Suppressor macrophage (primary cell): ENCODE results near the gene SSBP2.
"Not testable (repeated sequence)": the region's sequence is repeated elsewhere in the genome, so short reads cannot be mapped to it uniquely, and the experiment has no call there.

Experiments used
- DNase-seq, 4 experiments: peaks; one replicate each; pipeline ENCODE4 v3.0.0-alpha.2; 2020 to 2022

Gene SSBP2

DNA sequence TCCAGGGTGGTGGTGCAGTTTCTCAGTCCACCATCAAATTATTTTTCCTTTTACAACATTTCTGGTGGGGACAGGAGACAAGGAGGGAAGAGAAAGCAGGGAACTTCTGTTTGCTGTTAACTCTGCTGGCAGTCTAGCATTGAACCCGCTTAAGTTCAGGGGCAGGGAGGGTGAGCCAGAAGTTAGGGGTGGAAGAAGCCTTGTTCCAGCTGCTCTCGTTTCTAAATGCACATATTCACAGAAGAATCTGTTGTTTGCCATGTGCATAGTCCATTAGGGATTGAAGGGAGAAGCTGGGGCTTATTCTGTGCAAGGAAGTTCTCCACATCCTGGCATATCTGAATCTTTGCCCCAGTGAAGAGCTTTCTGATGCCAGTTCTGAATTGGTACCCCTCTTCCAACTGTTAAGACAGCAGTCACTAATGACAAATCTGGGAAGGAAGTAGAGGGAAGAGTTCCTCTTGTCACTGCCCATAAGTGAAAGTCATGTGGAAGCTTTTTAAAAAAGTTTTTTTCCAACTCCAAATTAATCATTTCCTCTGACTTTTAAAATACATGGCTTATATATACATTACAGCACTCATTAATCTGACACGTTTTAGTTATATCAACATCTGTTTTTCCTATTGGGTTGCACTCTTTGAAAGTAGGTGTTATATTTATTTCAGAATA, 324.4 kb downstream of the SSBP2 start:
- peak; percentile 3 to 52 (median 34) for DNase-seq

DNA sequence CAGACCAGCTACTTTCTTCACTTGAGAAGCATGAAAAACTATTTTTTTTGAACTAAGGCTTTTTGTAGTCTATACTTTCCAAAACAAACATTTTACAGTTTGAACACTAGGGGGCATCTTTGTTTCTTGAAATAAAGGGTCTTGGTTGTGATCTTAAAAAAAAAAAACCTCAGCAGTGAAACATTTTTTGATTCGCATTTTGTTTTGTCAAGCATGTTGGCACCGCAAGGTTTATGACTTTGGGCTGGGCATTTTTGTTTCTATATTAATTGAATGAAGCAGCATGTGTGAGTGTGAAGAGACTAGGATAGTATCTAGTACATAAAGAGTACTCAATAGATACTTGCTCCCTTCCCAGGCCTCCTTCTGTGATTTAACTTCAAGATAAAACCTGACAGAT, 325.3 kb downstream of the SSBP2 start:
- DNase-seq: peak in 3 of 4 experiments; percentile 26 to 72 (median 55)

- no peak for DNase-seq
Observed at GRCh38 chr5:81424728-81425127, 326.2 kb downstream of the SSBP2 start.

- peak; percentile 5 to 39 (median 20) for DNase-seq
Observed at GRCh38 chr5:81422671-81423070, 328.2 kb downstream of the SSBP2 start.

- DNase-seq: peak; percentile 47 to 79 (median 69)
Observed at GRCh38 chr5:81420039-81420667, 330.7 kb downstream of the SSBP2 start.

DNA sequence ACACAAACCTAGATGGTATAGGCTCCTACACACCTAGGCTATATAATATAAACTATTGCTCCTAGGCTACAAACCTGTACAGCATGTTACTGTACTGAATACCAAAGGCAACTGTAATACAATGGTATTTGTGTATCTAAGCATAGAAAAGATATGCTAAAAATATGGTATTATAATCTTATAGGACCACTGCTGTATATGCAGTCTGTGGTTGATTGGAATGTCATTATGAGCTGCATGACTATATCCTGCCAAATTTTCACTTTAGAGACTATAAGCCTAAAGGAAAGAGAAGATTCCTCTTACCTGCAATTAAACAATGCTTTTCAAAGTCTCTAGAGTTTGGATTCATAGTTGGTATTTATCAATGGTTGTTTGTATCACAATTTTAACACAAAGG, 332.3 kb downstream of the SSBP2 start:
- DNase-seq: no peak

GRCh38 chr5:81417052-81417451, 333.8 kb downstream of the SSBP2 start:
- DNase-seq: no peak

DNA sequence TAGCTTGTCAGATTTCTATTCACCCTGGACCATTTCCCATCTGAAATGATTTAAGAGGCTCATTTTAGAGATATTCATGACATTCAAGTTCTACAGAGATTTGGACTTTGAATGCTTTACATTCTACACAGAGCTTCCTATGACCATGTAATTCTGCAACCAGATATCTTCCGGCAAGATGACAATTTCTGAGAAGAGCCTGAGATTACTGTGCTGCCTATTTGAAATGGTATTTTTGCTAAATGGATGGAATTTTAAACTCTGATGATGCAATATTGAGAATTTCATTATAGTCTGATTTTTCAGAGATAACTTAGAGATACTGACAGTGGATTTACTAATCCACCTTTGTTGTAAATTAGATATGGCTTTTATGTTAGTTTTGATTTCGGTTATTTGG, 341.0 kb downstream of the SSBP2 start:
- DNase-seq: no peak

DNA sequence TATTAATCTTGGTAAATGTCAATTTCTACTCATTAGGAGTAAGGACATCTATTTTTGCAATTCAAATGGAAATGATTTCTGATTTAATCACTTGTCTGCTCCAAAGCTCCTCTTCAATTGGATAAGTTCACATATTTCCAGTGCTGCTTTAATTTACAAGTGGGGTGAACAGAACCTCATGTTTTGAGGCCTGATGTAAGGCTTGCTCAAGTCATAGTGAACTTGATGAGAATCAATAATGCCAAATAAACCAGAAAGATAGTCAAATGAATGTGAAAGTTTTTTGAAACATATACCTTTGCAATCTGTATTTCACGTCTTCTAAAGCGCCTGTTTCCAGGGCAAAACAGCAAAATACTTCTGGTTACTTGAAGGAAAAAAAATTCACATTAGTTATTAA, 341.5 kb downstream of the SSBP2 start:
- DNase-seq: no peak

DNA sequence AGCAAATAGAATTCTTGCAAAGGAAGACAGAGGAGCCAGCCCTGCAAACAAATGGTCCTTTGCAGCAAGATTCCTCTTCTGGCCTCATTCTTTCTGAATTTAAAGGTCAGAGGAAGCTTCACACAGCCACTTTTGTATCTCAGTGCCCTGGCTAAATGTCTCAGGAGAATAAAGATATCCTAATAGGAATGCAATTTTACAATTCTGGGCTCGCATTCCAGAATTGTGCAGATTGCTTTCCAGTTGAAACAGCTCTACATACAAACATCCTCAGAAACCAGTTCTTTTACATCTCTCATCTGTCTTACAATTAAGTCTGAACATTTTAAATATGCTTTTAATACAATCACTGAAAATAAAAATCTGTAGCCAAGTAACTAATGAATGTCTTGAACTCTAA, 342.4 kb downstream of the SSBP2 start:
- DNase-seq: no peak

GRCh38 chr5:81407811-81408210, 343.1 kb downstream of the SSBP2 start:
- DNase-seq: not testable (repeated sequence)

- DNase-seq: no peak
Observed at GRCh38 chr5:81405126-81405891, 345.6 kb downstream of the SSBP2 start.

- no peak for DNase-seq
Observed at GRCh38 chr5:81402192-81402930, 348.5 kb downstream of the SSBP2 start.

DNA sequence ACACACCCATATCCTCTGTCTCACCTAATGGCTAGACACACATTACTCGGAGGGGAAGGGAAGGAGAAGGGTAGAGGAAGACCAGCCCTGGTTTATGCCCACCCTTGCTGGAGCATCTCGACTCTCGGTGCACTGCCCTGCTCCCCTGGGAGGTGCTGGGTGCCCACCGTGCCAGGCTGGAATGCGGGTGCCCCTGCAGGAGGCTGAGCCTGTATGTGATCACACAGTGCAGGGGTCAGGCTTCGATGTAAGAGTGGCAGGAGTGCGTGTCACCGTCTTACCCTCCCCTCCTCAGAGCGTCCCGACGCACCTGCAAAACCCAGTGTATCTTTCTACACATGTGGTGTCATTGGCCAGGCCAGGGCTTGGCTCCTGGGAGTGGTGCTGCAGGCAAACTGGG, 349.6 kb downstream of the SSBP2 start:
- DNase-seq: no peak

GRCh38 chr5:81400375-81400774, 350.5 kb downstream of the SSBP2 start:
- peak in 3 of 4 experiments; percentile 16 to 47 (median 35) for DNase-seq

DNA sequence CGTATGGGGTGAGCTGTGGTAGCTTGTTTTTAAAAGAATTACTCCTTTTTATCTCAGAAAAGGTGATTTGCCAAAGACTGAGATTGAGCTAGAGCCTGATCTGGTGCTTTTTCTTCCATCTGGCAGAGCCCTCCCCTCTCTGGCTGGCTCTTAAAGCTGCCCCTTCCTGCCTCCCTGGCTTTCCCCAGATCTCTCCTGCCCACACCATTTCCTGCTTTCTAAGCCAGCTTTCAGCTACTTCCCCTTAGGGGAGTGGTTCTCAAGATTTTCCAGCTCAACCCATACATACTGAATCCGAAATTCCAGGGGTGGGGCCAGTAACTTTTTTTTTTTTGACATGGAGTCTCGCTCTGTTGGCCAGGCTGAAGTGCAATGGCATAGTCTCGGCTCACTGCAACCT, 352.2 kb downstream of the SSBP2 start:
- DNase-seq: peak; percentile 27 to 72 (median 62)

DNA sequence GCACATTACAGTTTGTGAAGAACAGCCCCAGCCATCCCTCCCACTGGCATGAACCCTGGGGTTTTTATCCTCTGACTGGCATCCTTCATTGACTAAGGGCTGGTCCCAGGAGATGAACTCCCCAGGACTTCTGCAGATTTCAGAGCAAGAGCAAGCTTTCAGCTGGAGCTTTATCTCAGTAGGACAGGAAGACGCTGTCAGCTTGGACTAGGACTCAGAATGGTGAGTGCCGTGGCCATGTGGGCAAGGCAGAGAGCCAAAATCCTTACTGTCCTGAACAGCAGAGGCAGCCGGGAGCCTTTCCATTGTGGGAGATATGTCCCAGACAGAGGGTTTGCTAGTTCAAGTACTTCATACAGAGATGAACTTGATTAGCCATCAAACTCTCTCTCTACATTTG, 353.7 kb downstream of the SSBP2 start:
- DNase-seq: no peak

GRCh38 chr5:81395262-81395661, 355.6 kb downstream of the SSBP2 start:
- no peak for DNase-seq

DNA sequence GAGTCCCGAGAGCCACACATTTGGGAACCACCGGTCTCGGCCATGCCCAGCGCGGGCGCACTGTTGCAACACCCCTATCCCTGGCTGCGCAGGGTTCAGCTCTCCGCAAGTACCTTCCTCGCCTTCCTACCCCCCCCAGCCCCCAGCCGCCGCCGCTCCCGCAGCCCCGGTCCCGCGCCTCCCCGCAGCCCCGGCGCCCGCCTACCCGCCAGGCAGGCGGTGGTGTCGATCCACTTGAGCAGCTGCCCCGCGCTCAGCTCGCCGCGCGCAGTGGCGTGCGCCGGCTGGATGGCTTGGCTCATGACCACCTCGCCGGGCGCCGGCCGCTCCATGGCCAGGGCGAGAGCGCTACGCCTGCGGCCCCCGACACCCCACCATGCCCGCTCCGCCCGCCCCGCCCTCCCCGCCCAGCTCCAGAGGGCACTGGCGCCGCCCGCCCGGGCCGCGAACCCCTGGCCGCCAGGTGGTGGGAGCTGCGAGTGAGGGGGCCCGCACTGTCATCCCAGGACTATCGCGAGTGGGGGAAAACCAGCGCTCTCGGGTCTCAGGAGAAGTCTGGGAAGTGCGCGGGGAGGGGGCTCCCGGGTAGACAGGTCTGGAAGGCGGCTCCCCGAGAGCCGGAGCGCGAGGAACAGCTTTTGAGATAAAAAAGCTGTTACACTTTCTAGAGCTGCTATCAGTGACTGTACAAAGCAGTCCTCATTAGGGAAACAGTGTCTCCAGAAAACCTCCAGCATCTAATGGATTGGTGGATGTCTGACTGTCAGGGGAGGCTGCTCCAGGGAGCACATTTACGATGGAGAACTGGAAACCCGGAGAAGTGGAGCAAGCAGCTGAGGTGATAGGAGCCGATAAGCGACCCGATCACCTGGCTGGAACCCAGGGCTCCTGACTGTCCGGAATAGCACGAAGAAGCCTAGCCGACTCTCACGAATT, 356.8 kb downstream of the SSBP2 start, which contains the start of gene ACOT12:
Gene ACOT12 (minus strand): TSS at position 352 of the 936 bp plus-strand sequence. CDS start 20 bp downstream, at position 332.
- peak in 2 of 4 experiments; percentile 33 to 55 for DNase-seq

- DNase-seq: no peak
Observed at GRCh38 chr5:81393430-81393782, 357.5 kb downstream of the SSBP2 start.

DNA sequence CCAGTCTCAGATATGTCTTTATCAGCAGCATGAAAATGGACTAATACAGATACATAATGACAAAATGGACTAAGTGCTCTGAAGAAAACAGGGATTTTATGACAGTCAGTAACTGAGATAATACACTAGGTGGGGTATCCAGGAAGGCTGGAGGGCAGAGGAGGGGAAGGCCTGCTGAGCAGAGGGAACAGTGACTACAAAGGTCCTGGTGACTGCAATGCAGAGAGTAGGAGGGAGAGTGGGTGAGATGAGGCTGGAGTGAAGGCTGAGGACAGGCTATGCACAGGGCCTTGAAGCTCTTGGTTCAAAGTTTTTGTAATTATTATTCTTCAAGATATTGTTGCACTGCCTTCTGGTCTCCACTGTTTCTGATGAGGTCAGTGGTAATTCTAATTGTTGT, 361.9 kb downstream of the SSBP2 start:
- peak in 3 of 4 experiments; percentile 41 to 60 (median 44) for DNase-seq

DNA sequence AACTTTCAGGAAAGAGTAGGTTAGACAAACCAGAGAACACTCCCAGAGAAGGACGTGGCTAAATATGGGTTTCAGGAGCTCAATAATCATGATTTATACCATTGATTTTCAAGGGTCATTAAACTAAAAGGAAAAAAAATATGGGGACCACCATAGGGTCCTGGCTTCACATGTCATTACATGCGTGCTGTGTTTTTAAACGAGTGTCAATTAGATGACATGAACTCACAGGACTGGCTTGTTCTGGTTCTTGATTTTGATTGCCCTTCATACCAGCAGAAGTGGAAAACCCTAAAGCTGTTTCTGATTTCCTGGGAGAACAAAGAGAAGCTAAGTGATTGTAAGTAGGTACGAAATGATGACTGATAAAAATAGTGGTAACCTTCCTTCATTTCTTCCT, 362.7 kb downstream of the SSBP2 start:
- DNase-seq: no peak
